ENCODE results near the gene TBX4.

The TBX4 gene

DNA sequence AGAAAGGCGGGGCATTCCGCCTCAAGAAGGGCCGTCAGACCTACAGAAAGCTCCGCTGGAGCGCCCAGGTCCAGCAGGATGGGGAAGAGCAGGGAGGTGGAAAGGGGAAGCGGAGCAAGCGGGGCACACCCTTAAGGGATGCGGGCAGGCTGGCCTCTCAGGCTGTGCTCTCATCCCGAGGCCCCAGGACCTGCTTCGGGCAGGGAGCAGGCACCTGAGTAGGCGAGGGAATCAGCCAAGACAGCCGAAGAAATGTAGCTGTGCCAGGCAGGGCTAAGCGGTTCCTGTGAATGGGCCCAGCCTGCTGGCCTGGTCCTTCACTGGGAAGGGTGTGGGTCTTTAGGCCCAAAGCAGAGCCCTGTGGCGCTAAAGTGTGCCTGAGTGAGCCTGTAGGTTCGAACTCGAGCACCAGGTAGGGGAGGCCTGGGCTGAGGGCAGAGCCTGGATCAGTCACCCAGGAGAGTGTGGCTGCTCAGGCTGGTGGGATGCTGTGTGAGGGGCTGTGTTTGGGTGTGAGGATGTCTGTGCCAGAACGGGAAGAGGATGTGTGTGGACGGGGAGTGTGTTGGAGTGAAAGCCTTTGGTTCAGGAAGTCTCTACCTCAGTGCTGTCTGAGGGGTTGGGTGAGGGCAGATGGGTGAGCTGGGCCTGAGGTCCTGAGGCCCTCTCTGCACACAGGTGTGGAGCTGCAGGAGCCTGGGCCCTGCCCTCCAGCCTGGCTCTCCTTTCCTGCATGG lies 3.3 kb downstream of the TBX4 start:
- no peak for DNase-seq

DNA sequence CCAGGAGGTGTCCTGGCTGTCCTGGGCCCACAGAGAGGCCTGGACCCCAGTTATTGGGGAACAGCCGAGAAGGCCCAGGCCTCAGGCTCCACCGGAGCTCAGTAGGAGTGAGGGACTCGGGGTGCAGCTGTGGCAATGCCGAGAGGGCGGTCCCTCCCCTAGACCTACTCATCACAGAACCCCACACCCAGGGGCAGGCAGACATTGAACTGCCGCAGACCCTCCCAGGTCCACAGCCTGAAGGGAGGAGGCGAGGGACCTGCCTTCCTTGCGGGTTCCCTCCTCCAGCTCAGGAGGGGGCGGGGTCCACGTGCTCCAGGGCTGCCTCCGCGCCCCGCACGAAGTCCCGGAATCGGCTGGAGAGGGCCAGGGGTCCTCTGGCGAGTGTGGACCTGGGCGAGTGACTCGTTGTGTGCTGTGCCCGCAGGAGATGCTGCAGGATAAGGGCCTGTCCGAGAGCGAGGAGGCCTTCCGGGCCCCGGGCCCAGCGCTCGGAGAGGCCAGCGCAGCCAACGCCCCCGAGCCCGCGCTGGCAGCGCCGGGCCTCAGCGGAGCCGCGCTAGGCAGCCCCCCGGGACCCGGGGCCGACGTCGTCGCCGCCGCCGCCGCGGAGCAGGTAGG lies 3.9 kb downstream of the TBX4 start:
- DNase-seq: peak; percentile 70

DNA sequence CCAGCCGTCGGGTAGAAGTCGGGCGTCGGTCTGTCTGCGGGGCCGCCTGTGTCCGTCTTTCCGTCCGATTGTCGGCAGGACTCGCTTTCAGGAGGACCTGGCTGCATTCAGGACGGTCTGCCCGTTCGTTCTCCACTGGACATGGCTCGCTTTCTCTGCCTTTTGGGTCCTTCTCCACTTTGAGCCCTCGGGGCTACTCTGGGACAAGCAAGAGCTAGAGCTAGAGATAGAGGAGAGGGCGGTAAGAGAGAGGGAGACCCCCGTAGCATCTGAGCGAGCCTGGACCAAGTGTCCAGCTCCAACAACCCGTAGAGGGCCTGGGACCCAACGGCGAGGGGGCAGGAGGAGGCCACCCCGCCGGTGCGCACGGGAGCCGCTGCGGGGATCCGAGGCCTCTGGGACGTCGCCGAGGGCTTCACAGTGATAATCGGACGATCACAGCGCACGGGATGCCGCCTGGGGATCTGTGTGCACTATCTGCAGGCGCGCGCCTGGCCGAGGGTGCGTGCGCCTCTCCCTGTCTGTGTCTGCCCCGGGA lies 4.5 kb downstream of the TBX4 start:
- DNase-seq: no peak

DNA sequence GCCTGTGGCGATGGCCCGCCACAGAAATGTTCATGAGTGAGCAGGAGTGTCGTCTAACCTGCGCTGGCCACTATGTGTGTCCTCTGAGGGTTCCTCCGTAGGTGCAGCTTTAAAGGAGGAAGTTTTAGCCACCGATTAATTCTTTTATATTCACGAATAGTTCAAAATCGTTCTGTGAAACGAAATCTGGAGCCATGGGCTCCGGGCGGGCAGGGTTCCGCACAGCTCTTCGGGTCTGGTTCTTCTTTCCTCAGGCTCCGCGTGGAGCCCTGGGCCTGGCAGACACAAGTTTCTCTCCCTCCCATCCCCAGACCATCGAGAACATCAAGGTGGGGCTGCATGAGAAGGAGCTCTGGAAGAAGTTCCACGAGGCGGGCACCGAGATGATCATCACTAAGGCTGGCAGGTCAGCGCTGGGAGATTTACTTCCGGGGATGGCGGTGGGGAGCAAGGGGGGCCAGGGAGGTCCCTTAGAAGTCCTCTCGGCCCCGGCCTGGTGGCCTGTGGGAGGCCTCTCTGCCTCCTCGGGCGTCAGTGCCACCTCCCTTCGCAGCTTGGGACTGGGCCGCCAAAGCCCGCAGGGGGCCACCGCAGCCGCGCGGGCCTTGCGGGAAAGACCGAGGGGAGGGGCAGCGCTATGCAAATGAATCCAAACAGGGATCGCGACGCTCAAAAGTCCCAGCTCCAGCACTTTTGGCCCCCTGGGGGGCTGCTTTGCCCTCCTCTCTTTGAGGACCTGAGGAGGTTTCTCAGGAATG lies 5.2 kb downstream of the TBX4 start:
- DNase-seq: no peak

DNA sequence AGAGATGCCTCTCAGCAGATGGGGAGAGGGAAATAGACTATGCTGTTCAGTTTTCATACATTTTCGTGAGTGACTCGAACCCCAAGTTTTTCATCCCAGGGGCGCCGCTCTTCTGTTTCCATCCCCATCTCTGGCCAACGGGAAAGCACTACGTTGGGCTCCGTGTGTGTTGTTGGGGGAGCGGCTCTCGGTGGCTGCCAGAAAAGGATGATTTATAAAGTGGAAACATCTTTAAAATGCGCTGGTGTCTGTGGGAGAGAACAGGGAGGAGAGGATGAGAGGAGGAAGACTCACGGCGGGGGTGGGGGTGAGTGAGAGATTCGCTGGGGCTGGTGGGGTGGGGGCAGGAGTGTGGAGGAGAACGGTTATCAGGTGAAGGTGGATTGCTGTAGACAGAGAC lies 5.8 kb downstream of the TBX4 start:
- no peak for DNase-seq

DNA sequence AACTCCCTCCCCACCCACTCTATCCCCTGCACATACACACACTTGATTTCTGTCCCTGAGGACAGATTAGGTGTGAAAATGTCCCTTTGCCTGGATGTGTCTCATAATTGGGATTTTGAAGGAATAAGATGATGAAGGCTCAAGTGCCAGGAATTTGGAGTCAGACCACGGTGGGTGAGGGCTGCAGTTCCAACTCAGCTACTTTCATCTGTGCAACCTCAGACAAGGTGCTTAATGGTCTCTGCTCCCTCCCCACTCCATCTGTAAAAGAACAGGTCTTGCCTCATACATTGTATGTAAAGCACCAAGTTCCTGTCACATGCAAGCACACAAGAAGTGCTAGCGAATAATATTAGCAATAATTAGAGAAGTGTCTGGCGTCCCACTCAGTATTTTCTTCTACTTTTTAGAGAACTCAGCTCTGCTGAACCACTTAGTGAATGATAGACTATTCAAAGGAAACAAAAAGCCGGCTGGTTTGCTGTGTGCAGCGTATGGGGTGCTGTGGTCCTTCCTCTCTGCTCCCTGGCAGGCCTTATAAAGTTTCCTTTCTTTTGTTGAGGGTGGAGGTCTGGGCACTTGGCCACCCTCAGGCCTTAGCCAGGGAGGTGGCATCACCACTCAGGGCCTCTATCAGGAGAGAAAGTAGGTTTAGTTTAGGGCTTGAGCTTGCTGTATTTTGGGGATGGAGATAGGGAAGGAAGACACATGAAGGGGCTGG lies 6.4 kb downstream of the TBX4 start:
- no peak for DNase-seq

DNA sequence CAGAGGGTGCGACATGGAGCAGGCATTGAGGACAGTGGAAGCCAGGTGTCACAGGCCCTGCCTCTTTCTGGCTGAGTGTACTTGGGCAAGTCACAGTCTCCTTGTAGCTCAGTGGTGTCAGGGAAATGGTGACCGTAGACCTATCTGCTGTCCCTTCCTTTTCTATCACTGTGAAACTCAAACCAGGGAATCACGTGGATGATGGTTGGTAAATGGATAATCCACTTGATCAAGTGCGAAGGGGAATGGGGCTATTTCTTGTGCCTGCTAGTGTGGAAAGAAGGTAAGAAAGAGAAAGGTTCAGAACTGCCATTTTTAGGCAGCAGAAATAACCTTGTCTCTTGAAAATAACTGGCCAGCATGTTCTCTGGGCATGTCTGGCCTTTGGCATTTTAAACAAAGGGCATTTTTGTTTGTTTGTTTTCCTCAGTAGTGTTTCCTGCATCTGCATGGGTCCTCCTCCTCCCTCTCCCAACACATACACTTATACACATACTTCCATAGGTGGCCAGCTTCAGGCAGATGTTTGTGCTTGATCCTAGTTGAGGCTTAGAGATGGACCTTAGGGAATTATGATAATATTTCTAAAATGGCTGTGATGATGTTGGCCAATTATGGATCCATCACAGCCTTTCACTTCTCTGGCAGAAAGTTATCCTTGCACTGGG lies 7.1 kb downstream of the TBX4 start:
- no peak for DNase-seq

DNA sequence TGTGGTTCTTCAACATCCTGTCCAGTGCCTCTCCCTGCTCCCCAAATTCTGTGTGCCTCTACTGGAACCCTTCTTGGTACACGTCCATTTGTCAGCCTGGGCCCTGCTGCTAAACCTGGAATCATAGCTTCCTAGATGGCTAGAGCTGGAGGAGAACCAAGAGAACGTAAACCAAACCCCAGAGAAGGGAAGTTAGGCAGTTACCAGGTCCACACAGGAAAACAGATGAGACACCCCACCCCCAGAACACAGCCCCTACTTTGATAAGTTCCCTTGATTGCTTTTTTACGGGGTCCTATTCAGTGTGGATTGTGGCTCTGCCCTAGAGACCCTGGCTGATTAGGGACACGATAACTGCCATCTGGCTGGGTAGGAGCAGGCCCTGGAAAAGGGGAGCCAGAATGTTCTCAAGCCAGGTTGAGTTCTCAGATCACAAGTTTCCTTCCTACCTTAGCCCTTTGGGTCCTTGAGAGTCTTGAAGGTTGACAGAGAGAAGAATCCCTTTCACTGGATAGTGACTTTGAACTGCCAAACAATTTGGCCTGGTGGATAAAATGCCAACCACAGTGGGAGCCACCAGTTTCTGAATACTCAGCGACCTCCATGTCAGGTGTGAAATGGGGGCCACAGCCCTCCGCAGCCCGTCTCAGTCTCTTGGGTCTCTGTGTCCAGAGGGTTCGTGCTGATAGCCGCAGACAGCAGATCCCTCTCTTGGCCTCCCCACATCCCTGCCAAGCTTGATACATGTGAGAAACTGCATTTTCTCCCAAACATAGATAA lies 7.9 kb downstream of the TBX4 start:
- no peak for DNase-seq

DNA sequence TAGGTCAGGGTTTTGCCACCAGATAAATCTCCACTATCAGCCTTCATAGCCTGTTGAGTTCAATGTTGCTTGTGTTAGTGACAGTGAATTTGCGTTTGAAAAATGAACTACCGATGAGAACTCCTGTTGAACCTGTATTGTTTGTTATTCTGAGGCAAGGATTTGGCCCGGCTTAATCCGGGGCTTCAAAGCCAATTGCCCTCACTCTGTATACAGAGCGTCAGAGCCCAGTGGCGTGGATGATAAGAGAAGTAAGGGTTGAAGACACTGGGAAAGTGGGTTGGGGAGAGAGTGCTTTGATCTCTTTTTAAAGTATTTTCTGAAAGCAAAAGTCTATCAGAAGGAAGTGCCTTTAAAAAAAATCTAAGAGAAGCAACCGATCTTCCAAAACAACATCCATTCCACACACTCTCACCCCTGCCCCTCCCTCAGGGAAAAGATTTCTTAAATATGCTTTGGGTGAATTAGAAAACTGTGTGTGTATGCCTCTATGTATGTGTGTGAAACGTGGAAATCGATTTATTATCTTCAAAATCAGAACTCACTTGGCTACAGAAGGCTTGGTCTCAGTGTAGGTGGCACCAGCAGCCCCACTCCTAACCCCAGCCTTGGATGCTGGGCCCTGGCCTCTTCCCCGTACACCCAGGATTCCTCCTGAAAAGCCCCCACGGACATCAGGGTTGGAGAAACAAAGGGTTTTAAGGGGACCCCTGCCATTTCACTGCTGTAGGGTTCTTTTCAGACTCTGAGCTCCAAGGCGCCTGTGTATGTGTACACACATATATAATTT lies 8.8 kb downstream of the TBX4 start:
- no peak for DNase-seq

DNA sequence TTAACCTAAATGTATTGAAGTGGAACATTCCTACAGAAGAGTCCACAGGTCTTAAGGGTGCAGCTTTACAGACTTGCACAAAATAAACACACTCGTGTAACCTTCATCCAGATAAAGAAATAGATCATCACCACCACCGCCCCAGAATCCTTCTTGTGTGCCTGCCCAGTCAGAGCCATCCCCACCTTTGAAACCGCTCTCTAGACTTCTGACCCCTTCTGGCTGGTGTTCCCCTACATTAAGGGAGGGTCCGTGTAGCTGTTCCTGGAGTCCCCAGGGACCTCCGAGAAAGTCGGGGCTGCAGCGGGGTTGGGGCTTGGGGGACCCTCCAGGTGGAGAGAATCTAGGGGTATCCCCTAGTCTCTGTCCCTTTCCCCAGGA lies 9.4 kb downstream of the TBX4 start:
- no peak for DNase-seq

DNA sequence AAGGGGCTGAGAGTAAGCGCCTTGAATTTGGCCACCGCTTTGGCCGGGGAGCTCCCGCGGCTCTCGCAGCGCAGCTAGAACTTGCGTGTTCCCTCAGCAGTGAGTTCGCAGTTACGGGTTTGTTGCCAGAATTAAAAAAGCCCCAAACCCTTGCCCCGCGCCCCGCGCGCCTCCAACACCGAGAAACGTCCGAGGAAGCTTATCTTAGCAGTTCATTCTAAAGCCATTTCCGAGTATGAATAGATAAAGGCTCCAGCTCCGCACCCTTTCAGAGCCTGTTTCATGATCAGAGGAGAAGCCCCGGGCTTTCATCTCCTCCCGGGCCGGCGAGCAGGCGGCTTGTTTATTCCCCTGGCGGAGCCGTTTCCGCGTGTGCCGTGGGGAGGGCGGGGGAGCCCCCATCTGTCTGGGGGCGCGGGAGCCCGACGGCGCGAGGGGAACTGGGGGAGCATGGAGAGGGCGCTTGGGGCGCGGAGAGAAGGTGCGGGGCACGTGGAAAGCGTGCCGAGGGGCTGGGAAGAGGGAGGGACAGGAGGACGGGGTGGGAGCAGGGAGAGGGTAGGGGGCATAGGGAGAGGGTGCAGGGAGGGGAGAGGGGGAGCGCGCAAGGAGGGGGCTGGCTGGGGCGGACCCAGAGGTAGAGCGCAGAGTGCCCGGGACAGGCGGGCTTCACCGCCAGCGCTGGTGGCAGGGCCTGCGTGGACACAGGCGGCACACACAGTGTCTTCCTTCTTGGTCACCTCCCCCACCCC lies 9.9 kb downstream of the TBX4 start:
- peak; percentile 54 for DNase-seq

DNA sequence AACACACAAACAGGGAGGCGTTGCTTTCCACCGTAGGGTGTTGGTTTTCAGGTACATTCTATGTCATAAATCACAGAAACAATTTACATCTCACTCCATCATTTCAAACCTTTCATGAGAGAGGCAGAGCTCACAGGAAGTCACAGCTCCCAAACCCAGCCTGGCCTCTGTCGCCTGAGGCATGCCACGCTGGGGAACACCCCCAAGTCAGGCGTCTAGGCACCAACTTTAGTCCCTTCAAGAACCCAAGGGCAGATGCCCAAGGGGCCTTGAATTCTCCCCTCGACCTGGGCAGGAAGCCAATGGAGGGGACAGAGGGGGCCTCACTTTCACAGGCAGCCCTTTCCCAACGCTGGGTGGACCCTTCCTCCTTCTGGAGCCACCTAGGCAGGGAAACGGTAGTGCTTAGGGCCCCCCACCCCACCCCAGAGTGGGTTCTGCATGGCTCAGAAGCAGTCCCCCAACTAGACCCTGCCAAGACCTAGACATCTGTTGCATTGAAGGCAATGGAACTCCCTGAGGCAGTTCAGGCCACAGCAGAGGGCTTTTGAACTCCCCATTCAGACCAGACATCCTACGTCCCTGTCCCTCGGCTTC lies 10.6 kb downstream of the TBX4 start:
- peak; percentile 31 for DNase-seq

DNA sequence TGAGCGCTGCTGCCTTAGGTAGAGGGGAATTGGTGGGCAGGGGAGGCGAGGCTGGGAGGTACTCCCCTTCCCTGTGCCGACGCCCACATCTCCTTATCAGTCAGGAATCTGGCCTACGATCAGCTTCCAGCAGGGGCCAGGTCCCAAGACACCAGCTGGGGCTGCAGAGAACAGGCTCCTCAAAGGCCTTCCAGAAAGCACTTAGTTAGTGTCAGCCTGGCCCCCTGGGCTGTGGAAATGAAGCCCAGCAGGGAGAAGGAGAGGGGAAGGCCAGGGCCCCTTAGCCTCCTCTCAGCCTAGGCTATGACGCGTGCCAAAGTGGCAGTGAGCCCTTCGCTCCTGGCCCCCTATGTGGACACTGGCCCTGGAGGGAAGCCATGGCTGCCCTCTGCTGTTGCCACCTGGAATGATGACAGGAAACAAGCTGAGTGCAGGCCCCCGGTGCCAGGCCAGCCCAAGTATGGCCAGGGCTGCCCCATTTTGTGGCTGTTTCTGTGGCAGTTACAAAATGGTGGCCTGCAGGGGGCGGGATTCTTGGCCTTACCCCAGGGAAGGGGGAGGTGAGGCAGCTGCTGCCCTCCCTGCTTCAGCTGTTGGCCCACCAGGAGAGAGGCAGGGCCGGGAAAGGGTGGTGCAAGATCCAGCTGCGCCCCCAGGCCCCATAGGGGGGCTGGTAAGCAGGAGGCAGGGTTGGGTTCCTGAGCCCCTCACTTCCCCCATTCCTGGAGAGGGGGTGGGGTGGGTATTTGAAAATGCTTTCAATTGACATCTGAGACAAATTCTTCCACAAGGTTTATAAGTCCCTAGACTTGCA lies 11.3 kb downstream of the TBX4 start:
- peak; percentile 85 for DNase-seq

DNA sequence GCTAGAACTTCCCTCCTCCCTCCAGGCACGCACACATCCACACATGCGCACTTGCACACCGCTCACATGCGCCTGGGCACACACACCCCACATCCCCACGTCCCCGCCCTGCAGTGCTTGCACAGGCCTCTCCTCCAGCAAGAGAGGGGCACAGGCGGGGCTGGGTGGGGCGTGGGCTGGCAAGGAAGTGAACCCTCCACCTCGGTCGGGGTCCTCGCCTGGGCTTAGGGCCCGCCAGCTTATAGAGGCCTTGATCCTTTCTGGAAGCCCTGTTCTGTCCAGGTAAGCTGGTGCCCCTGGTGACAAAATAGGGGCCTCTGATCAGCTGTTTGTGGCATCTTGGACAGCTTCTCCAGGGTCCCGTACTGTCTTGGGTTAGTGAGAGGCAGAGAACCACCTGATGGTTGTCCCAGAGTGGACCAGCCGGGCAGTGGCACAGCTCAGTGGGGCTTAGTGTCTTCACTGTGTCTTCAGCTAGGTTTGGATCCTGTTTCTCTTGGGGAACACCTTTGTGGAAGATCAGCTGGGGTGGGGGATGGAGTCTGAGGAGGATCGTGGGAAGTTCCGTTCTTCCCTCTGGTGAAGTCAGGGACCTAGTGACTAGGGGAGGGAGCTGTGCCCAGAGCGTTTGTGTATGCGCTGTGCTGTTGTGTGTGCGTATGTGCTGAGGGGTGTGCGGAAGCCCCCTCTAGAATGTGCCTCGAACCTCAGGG lies 12.1 kb downstream of the TBX4 start:
- DNase-seq: peak; percentile 20

DNA sequence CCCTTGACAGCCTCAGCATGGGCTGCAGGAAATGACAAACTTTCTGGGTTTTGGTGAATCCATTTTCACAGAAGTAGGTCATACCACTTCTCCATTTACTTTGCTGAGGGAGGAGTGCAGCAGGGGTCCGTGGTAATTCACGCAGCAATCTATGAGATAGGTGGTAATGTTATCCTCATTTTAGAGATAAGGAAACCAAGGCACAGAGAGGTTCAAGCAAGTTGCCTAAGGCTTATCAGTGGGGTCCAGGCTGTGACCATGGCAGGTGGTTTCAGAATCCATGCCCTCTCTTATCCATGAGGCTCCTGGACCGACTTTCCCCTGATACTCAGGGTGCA lies 12.6 kb downstream of the TBX4 start:
- DNase-seq: peak; percentile 21

DNA sequence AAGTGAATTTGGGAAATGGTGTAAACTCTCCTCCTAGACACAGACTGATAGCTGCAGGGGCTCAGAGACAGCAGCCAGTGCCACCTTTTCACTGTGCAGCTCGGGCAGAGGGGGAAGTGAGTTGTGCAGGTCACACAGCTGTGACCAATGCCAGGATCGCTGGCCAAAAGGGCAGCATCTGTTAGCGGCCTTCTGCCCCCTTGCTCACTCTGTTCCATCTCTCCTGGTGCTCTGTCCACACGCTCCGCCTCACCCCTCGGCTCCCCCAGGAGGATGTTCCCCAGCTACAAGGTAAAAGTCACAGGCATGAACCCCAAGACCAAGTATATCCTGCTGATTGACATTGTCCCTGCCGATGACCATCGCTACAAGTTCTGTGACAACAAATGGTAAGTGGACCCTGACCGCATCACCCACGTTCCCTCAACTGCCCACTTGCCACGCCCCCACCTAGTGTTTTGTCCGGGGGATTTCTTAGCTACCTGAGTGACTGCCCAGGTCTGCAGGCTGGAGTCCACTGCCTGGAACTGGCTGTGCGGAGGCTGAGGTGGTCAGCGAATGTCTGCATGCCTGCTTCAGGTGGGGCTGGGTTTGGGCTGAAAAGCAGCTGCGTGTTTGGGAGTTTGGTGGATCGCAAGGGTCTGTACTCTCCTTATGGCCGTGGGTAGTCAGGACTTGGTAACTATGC lies 13.5 kb downstream of the TBX4 start:
- DNase-seq: peak; percentile 25

DNA sequence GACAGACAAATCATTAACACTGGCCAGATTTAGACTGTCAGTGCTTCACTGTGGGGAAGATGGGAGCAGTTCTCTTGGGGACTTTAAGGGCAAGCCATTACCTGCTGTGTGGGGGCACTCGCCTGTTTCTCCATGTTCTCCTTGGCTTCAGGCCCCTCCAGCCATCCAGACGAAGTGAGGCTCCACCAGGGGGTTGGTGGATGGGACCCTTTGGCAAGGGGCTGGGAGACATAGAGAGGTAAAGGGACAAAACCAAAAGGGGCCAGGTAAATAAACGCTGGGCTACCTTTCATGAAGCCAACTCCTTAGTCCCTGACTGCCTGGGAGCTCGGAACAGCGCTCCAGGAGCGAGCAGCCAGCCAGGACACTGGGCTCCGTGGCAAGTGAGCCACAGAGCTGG lies 14.0 kb downstream of the TBX4 start:
- peak; percentile 17 for DNase-seq
